RWPE2 (cell line): ENCODE measurements around the gene FUS.

Source experiments
- ATAC-seq: fragments of 200-7000 bp; cut with Tn5 transposase; 3 replicates; pipeline ENCODE4 v1.9.1; 2021; ENCODE audit warnings: low read depth
- DNase-seq: peaks from one replicate; pipeline ENCODE4 v3.0.0-alpha.2; 2020; ENCODE audit warnings: low spot score
- H3K27ac ChIP-seq: fragments of 450-650 bp; 2 replicates; pipeline ENCODE4 v1.5.1; 2017; ENCODE audit warnings: mild to moderate bottlenecking; ENCODE audit not compliant: poor library complexity, severe bottlenecking
- H3K27me3 ChIP-seq: fragments of 250-450 bp; sonication (Bioruptor Pico); 2 replicates; pipeline ENCODE4 v1.5.1; 2021; ENCODE audit warnings: mild to moderate bottlenecking, moderate library complexity; ENCODE audit not compliant: insufficient read depth, poor library complexity, severe bottlenecking
- H3K36me3 ChIP-seq: fragments of 250-450 bp; sonication (Bioruptor Pico); 2 replicates; pipeline ENCODE4 v1.5.1; 2020; ENCODE audit warnings: low read depth, mild to moderate bottlenecking, moderate library complexity
- H3K4me1 ChIP-seq: fragments of 250-450 bp; sonication (Bioruptor Pico); 2 replicates; pipeline ENCODE4 v1.5.1; 2021; ENCODE audit warnings: mild to moderate bottlenecking, moderate library complexity; ENCODE audit not compliant: insufficient read depth, poor library complexity, severe bottlenecking
- H3K4me3 ChIP-seq: fragments of 250-450 bp; sonication (Bioruptor Pico); 2 replicates; pipeline ENCODE4 v1.5.1; 2021; ENCODE audit warnings: mild to moderate bottlenecking, moderate library complexity; ENCODE audit not compliant: severe bottlenecking
- H3K9me3 ChIP-seq: fragments of 250-450 bp; sonication (Bioruptor Pico); 2 replicates; pipeline ENCODE4 v1.5.1; 2021; ENCODE audit warnings: mild to moderate bottlenecking, moderate library complexity; ENCODE audit not compliant: severe bottlenecking
- TF ChIP-seq, protein P1 (sequence below): fragments of 450-650 bp; IDR thresholded peaks from one replicate; pipeline ENCODE4 v1.5.1; 2017; ENCODE audit warnings: mild to moderate bottlenecking, moderate library complexity; ENCODE audit not compliant: poor library complexity, severe bottlenecking

FUS gene

DNA sequence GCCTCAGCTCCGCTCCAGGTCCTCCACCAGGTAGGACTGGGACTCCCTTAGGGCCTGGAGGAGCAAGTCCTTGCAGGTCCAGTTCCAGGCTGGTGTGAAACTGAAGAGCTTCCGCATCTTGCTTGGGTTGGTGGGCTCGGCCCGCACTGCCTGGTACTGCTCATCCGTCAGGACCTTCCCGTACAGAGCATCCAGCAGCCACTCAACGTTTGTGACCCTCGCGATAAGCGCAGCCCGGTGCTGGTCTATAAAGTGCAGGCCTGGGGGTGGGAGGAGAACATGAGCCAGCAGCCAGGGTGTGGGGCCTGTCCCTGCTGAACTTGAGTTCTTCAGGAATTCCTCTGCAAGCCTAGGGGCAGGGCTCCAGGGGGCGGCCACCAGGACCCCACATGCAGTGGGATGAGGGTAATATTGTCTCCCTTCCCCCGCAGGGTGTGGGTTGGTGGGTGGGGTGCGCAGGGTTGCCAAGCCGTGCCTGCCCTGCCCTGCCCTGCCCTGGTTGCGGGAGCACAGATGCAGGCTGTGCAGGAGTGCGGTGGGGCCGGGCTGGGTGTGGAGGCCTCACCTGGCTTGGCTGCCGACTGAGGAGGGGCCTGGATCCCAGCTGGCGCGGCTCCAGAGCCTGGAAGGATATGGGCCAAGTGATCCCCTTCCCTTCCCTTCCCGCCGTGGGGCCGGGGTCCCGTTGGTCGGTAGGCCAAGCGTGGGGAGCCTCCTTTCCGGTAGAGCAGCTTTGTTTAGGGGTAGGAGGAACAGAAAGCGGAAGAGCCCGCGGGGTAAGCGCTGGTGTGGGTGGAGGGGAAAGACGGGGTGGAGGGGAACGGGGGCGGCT, 21.9 kb downstream of the FUS start:
- ATAC-seq: peak; percentile 59
- Histone ChIP-seq H3K4me1 (peaks cover 11% of the 10 kb centered on the region), H3K36me3 (peaks cover 6% of the 10 kb centered on the region), H3K9me3 (no peaks in the 10 kb centered on the region), H3K27ac (peak overlapping the region; percentile 39), H3K4me3 (peak overlapping the region; percentile 39), H3K27me3 (no peaks in the 10 kb centered on the region)
- TF ChIP-seq, protein P1, sequence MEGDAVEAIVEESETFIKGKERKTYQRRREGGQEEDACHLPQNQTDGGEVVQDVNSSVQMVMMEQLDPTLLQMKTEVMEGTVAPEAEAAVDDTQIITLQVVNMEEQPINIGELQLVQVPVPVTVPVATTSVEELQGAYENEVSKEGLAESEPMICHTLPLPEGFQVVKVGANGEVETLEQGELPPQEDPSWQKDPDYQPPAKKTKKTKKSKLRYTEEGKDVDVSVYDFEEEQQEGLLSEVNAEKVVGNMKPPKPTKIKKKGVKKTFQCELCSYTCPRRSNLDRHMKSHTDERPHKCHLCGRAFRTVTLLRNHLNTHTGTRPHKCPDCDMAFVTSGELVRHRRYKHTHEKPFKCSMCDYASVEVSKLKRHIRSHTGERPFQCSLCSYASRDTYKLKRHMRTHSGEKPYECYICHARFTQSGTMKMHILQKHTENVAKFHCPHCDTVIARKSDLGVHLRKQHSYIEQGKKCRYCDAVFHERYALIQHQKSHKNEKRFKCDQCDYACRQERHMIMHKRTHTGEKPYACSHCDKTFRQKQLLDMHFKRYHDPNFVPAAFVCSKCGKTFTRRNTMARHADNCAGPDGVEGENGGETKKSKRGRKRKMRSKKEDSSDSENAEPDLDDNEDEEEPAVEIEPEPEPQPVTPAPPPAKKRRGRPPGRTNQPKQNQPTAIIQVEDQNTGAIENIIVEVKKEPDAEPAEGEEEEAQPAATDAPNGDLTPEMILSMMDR: no peak
- peak; percentile 59 for DNase-seq

DNA sequence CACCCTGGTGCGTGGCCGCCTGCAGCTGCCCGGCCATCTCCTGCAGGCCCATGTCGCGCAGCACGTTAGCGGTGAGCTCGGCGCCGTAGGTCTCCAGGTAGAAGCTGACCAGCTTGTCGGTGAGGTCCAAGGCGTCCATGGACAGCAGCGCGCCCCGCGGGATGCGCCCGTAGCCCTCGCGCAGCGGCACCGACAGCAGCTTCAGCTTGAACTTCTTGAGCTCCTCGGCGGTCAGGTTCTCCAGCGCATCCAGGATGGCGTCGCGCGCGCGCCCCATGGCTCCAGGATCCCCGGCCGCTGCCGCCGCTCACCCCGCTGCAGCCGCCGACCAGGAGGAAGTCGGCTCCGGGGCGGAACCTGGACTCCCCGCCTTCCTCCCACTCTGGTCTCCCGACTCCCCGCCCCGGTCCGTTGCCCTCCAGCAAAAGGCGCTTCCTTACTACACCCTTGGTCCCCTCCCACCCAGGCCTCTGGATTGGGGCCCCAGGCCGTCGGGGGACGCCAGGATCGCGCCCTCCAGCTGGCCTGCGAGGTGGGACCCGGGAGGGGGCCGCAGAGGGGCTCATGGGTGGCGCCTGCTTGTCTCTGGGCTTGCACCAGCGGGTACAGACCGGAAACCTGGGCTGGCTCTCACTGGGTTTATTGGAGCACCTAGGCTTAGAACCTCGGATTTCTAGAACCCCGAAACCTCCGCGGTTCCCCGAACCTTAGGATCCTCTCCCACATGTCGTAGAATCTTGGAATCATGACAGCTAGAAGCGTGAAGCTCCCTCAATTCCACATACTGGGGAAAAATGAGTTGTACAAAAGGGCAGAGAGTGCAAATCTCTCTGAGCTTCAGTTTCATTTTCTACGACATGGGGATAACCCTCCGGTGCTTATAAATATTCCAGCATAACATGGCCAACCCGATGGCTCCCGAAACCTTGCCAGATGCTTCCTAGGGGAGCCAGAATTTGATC, 22.8 kb downstream of the FUS start, which contains the start of gene PYCARD:
Gene PYCARD, minus strand, starts transcription at position 347 of the 962 bp plus-strand sequence. Its CDS starts 70 bp downstream, at position 277.
- peak; percentile 35 for ATAC-seq
- H3K36me3 ChIP-seq: no peaks in the 10 kb centered on the region; the same call in 1 of the 2 replicates
- peaks cover 11% of the 10 kb centered on the region for H3K4me1 ChIP-seq
- peak within 1 kb of the TSS; percentile 39 for H3K4me3 ChIP-seq
- TF ChIP-seq, protein P1: no peak
- peak; percentile 57 for DNase-seq
- peak within 1 kb of the TSS; percentile 39 for H3K27ac ChIP-seq
- H3K9me3 ChIP-seq: no peaks in the 10 kb centered on the region
- H3K27me3 ChIP-seq: no peaks in the 10 kb centered on the region

DNA sequence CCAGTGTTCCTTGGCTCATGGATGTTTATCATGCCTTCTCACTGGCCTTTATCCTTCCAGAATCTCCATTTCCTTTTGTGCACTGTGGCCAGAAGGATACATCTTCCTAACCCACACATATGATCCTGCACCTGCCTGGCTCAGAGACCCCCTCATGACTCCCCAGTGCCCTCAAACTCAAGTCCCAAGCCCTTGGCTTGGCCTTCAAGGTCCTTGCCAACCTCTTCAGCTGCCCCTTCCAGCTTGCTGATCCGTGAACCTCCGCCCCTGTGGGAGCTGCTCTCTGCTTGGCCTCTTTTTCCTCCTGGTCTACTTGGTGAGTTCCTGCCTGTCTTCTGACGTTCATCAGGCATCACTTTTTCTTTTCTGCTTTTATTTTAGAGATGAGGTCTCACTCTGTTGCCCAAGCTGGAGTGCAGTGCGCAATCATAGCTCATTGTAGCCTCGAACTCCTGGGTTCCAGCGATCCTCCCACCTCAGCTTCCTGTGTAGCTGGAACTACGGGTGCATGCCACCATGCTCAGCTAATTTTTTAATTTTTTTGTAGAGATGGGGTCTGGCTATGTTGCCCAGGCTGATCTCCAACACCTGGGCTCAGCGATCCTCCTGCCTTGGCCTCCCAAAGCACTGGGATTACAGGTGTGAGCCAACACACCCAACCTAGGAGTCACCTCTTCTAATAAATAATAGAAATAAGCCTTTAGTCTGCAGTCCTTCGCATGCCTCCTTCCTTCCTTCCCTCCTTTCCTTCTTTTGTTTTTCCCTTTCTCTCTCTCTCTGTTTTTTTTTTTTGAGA, 25.1 kb downstream of the FUS start:
- no peak for ATAC-seq
- no peak overlapping the region for H3K27ac ChIP-seq
- no peaks in the 10 kb centered on the region for H3K36me3 ChIP-seq
- no peaks in the 10 kb centered on the region for H3K9me3 ChIP-seq
- TF ChIP-seq, protein P1: no peak
- no peaks in the 10 kb centered on the region for H3K27me3 ChIP-seq
- no peak overlapping the region for H3K4me3 ChIP-seq
- peaks cover 11% of the 10 kb centered on the region for H3K4me1 ChIP-seq
- no peak for DNase-seq

DNA sequence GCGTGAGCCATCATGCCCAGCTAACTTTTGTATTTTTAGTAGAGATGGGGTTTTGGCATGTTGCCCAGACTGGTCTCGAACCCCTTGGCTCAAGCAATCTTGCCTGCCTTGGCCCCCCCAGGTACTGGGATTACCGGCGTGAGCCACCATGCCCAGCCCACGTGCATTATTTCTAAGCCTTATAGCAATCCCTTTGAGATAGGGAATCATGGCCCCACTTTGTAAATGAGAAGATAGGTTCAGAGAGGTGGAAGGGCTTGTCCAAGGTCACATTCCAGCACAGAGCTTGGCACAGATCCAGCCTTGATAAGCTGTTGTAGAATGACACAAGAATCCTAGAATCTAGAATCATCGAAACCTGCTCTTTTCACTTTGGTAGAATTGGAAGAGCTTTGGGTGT, 26.8 kb downstream of the FUS start:
- Histone ChIP-seq H3K4me1 (no peaks in the 10 kb centered on the region), H3K36me3 (no peaks in the 10 kb centered on the region), H3K4me3 (no peak overlapping the region), H3K9me3 (no peaks in the 10 kb centered on the region), H3K27ac (no peak overlapping the region), H3K27me3 (no peaks in the 10 kb centered on the region)
- ATAC-seq: no peak
- TF ChIP-seq, protein P1: no peak
- no peak for DNase-seq
